ENCODE results near the gene SLC4A5. TPM values are rescaled to one million over a fixed set of nuclear protein-coding genes. Genes with fewer than 3 reads are reported as not detected.
"Not testable (repeated sequence)": the region's sequence is repeated elsewhere in the genome, so short reads cannot be mapped to it uniquely, and the experiment has no call there.

SLC4A5 gene
- total RNA-seq, 2 donors from 2014 or later = 2.2 to 9.5 TPM

GRCh38 chr2:74357627-74358026 is 14.4 kb upstream of the SLC4A5 start:
- H3K4me3 ChIP-seq = no peak overlapping the region
- DNase-seq (ENCODE audit: low spot score) (no peak), ATAC-seq (ENCODE audit: insufficient number of reproducible peaks, low FRiP score, low read depth) (no peak)
- peaks cover 53% of the 10 kb centered on the region for H3K36me3 ChIP-seq
- no peaks in the 10 kb centered on the region for H3K4me1 ChIP-seq (ENCODE audit: control insufficient read depth in 1 of 2, low read depth in 2 of 2)
- no peak overlapping the region for H3K27ac ChIP-seq
- no peak for TF ChIP-seq CTCF (IDR thresholded peaks at IDR 0.05)
- H3K27me3 ChIP-seq (replicated peaks; ENCODE audit: insufficient read depth) = no peaks in the 10 kb centered on the region
- H3K9me3 ChIP-seq = no peaks in the 10 kb centered on the region

- no peak for TF ChIP-seq CTCF (IDR thresholded peaks at IDR 0.05)
- Histone ChIP-seq H3K27me3 (replicated peaks; ENCODE audit: insufficient read depth) (no peaks in the 10 kb centered on the region), H3K4me3 (no peak overlapping the region), H3K36me3 (no peaks in the 10 kb centered on the region), H3K9me3 (no peaks in the 10 kb centered on the region), H3K27ac (no peak overlapping the region), H3K4me1 (ENCODE audit: control insufficient read depth in 1 of 2, low read depth in 2 of 2) (no peaks in the 10 kb centered on the region)
- ATAC-seq (ENCODE audit: insufficient number of reproducible peaks, low FRiP score, low read depth) (no peak), DNase-seq (ENCODE audit: low spot score) (no peak)
Measured at GRCh38 chr2:74349889-74350288, 6.7 kb upstream of the SLC4A5 start.

GRCh38 chr2:74347742-74348141 is 4.5 kb upstream of the SLC4A5 start:
- H3K27me3 ChIP-seq (replicated peaks; ENCODE audit: insufficient read depth) = no peaks in the 10 kb centered on the region
- ATAC-seq (ENCODE audit: insufficient number of reproducible peaks, low FRiP score, low read depth) = no peak

GRCh38 chr2:74347303-74347702 is 4.1 kb upstream of the SLC4A5 start:
- Histone ChIP-seq H3K27me3 (replicated peaks; ENCODE audit: insufficient read depth) (no peaks in the 10 kb centered on the region), H3K4me1 (ENCODE audit: control insufficient read depth in 1 of 2, low read depth in 2 of 2) (no peaks in the 10 kb centered on the region), H3K9me3 (no peaks in the 10 kb centered on the region), H3K27ac (no peak overlapping the region), H3K4me3 (no peak overlapping the region), H3K36me3 (no peaks in the 10 kb centered on the region)
- no peak for DNase-seq (ENCODE audit: low spot score)
- no peak for TF ChIP-seq CTCF (IDR thresholded peaks at IDR 0.05)
- no peak for ATAC-seq (ENCODE audit: insufficient number of reproducible peaks, low FRiP score, low read depth)

More at GRCh38 chr2:74347742-74348141, 4.5 kb upstream of the SLC4A5 start:
- Histone ChIP-seq H3K4me3 (no peak overlapping the region), H3K27ac (no peak overlapping the region), H3K9me3 (no peaks in the 10 kb centered on the region), H3K4me1 (ENCODE audit: control insufficient read depth in 1 of 2, low read depth in 2 of 2) (no peaks in the 10 kb centered on the region), H3K36me3 (no peaks in the 10 kb centered on the region)
- no peak for TF ChIP-seq CTCF (IDR thresholded peaks at IDR 0.05)
- no peak for DNase-seq (ENCODE audit: low spot score)

GRCh38 chr2:74345272-74345943 is 2.2 kb upstream of the SLC4A5 start:
- H3K4me3 ChIP-seq = no peak overlapping the region
- ATAC-seq (ENCODE audit: insufficient number of reproducible peaks, low FRiP score, low read depth) (no peak), DNase-seq (ENCODE audit: low spot score) (no peak)
- no peaks in the 10 kb centered on the region for H3K9me3 ChIP-seq
- no peak for TF ChIP-seq CTCF (IDR thresholded peaks at IDR 0.05)
- H3K27ac ChIP-seq = no peak overlapping the region
- H3K36me3 ChIP-seq = no peaks in the 10 kb centered on the region
- no peaks in the 10 kb centered on the region for H3K27me3 ChIP-seq (replicated peaks; ENCODE audit: insufficient read depth)
- H3K4me1 ChIP-seq (ENCODE audit: control insufficient read depth in 1 of 2, low read depth in 2 of 2) = no peaks in the 10 kb centered on the region

GRCh38 chr2:74336227-74336626 is 7.0 kb downstream of the SLC4A5 start:
- not testable (repeated sequence) for H3K36me3 ChIP-seq, H3K9me3 ChIP-seq

More at GRCh38 chr2:74336227-74336626, 7.0 kb downstream of the SLC4A5 start:
- not testable (repeated sequence) for H3K4me3 ChIP-seq; ATAC-seq (ENCODE audit: insufficient number of reproducible peaks, low FRiP score, low read depth); H3K27ac ChIP-seq; H3K27me3 ChIP-seq (replicated peaks; ENCODE audit: insufficient read depth); H3K4me1 ChIP-seq (ENCODE audit: control insufficient read depth in 1 of 2, low read depth in 2 of 2); DNase-seq (ENCODE audit: low spot score)
